Thoracic aorta (tissue), 2 donors: Measurements from ENCODE around the gene ACAD10. TPM values are rescaled to one million over a fixed set of nuclear protein-coding genes. Genes with fewer than 3 reads are reported as not detected.

Experiments
- ATAC-seq: fragments of 150-250 bp; one replicate; pipeline ENCODE4 v1.8.0; 2017; ENCODE audit warnings: low read depth; ENCODE audit not compliant: insufficient number of reproducible peaks, low FRiP score
- DNase-seq: peaks from one replicate; pipeline ENCODE4 v3.0.0-alpha.2; 2020; ENCODE audit warnings: low spot score
- H3K27ac ChIP-seq, 2 donors: fragments of 200-600 bp; sonication (generic); 1 replicate in 1 of 2; 2 replicates in 1 of 2; pipeline ENCODE4 v1.5.1; 2016; ENCODE audit warnings: mild to moderate bottlenecking in 2 of 2, moderate library complexity in 2 of 2
- H3K27me3 ChIP-seq: fragments of 200-600 bp; sonication (generic); replicated peaks from 2 replicates; pipeline ENCODE4 v1.6.0; 2016; ENCODE audit warnings: mild to moderate bottlenecking; ENCODE audit not compliant: insufficient read depth
- H3K36me3 ChIP-seq: fragments of 200-600 bp; sonication (generic); one replicate; pipeline ENCODE4 v1.5.1; 2016
- H3K4me1 ChIP-seq, 2 donors: fragments of 200-600 bp; sonication (generic); 1 replicate in 1 of 2; 2 replicates in 1 of 2; pipeline versions ENCODE4 v1.5.1 to v1.6.0; 2016; ENCODE audit warnings: low read depth in 2 of 2, mild to moderate bottlenecking in 1 of 2; ENCODE audit not compliant: control insufficient read depth in 1 of 2
- H3K4me3 ChIP-seq: fragments of 200-600 bp; sonication (generic); 2 replicates; pipeline ENCODE4 v1.5.1; 2016; ENCODE audit warnings: mild to moderate bottlenecking
- H3K9me3 ChIP-seq: fragments of 200-600 bp; sonication (generic); 2 replicates; pipeline ENCODE4 v1.5.1; 2016
- total RNA-seq, 2 donors: library from RNA; depleted of rRNA; stranded (reverse); fragments of >200 nt; gene quantifications; one replicate each; pipeline versions ENCODE4 v1.1.0 to v1.2.3, GENCODE V29; 2016
- TF ChIP-seq, protein P1 (sequence below): fragments of 200-600 bp; sonication (generic); IDR thresholded peaks from one replicate; pipeline ENCODE4 v1.5.1; 2019; ENCODE audit warnings: antibody characterized with exemption

Gene ACAD10
- total RNA-seq, 2 donors from 2014 or later, result 15.8 to 17.6 TPM

DNA sequence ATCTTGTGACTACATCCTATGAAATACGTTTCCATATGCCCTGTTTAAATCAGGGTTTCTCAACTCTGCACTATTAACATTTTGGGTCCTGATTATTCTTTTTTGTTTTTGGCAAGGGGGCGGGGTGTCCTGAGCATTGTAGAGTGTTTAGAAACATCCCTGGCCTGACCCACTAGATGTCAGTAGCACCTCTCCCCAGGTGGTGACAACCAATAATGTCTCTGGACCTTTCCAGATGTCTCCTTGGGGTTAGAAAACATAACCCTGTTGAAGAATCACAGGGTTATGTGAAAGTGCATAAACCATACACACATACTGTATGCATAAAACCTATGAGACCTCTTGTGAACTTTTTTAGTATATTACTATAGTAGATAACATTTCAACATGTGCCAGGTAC is 1.4 kb downstream of the ACAD10 start:
- Histone ChIP-seq H3K36me3 (no peaks in the 10 kb centered on the region), H3K4me3 (no peak overlapping the region), H3K4me1 (peaks cover 15 to 26% of the 10 kb centered on the region in 2 donors), H3K27me3 (no peaks in the 10 kb centered on the region), H3K27ac (no peak overlapping the region), H3K9me3 (no peaks in the 10 kb centered on the region)
- TF ChIP-seq, protein P1, sequence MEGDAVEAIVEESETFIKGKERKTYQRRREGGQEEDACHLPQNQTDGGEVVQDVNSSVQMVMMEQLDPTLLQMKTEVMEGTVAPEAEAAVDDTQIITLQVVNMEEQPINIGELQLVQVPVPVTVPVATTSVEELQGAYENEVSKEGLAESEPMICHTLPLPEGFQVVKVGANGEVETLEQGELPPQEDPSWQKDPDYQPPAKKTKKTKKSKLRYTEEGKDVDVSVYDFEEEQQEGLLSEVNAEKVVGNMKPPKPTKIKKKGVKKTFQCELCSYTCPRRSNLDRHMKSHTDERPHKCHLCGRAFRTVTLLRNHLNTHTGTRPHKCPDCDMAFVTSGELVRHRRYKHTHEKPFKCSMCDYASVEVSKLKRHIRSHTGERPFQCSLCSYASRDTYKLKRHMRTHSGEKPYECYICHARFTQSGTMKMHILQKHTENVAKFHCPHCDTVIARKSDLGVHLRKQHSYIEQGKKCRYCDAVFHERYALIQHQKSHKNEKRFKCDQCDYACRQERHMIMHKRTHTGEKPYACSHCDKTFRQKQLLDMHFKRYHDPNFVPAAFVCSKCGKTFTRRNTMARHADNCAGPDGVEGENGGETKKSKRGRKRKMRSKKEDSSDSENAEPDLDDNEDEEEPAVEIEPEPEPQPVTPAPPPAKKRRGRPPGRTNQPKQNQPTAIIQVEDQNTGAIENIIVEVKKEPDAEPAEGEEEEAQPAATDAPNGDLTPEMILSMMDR, result no peak
- ATAC-seq (no peak), DNase-seq (no peak)

DNA sequence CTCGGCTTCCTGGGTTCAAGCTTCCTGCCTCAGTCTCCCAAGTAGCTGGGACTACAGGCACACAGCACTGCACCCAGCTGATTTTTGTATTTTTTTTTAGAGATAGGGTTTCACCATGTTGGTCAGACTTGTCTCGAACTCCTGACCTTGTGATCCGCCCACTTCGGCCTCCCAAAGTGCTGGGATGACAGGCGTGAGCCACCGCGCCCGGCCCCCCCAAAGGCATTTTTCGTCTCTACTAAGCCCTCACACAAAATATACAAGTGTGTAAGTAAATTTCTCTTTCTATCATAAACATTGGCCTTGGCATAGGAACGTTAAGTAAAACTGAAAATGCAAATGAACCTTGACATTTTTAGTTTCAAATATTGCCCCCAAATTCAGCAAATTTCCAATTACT is 2.1 kb downstream of the ACAD10 start:
- no peak for ATAC-seq
- no peak overlapping the region for H3K4me3 ChIP-seq
- TF ChIP-seq, protein P1, result no peak
- no peak overlapping the region for H3K27ac ChIP-seq
- peaks cover 5% of the 10 kb centered on the region for H3K36me3 ChIP-seq
- no peaks in the 10 kb centered on the region for H3K9me3 ChIP-seq
- no peaks in the 10 kb centered on the region for H3K27me3 ChIP-seq
- H3K4me1 ChIP-seq, result peaks cover 15 to 26% of the 10 kb centered on the region in 2 donors
- no peak for DNase-seq

DNA sequence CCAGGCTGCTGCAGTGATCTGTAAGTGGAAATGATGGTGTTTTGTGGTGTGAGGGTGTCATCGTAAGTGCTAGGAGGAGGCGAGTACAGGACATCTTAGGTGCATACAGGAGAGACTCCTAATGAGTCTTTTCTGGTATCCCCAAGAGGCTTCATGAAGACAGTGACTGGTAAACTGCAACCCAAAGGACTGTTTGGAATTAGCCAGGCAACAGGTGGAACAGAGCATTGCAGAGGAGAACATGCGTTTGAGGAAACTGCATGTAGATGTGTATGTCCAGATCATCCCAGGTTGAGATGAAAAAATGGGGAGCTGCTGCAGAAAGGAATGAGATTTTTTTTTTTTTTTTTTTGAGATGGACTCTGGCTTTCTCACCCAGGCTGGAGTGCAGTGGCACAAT is 5.4 kb downstream of the ACAD10 start:
- TF ChIP-seq, protein P1, result no peak

DNA sequence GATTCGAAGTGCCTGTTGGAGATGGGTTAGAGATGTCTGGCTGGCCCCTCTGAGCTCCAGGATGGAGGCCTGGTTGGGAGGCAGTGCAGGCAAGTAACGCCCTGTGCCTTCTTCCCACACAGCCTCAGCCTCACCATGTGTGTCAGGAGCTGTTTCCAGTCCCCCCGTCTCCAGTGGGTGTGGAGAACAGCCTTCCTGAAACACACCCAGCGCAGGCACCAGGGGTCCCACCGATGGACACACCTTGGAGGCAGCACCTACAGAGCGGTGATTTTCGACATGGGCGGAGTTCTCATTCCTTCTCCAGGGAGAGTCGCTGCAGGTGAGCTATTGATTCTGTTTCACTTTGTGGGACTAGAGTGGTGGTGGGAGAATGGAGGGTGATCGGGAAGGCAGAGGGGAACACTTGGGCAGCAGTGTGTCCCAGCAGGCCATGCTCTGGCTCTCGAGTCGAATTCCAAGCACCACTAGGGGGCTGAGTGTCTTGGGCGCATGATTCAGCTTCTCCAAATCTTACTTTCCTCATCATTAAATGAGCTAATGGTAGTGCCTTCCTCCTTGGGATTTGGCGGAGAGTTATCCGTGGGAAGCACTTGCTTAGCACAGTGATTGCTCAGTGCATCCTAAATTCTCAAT is 6.8 kb downstream of the ACAD10 start:
- peaks cover 26% of the 10 kb centered on the region for H3K36me3 ChIP-seq
- ATAC-seq, result no peak
- H3K27me3 ChIP-seq, result no peaks in the 10 kb centered on the region
- H3K27ac ChIP-seq, result no peak overlapping the region
- TF ChIP-seq, protein P1, result no peak
- no peaks in the 10 kb centered on the region for H3K9me3 ChIP-seq
- no peaks in the 10 kb centered on the region for H3K4me1 ChIP-seq
- no peak overlapping the region for H3K4me3 ChIP-seq
- no peak for DNase-seq

More for the DNA sequence above, 5.4 kb downstream of the ACAD10 start:
- H3K4me3 ChIP-seq, result no peak overlapping the region
- H3K36me3 ChIP-seq, result peaks cover 26% of the 10 kb centered on the region
- DNase-seq, result no peak
- no peaks in the 10 kb centered on the region for H3K27me3 ChIP-seq
- no peak overlapping the region for H3K27ac ChIP-seq
- H3K9me3 ChIP-seq, result no peaks in the 10 kb centered on the region
- no peak for ATAC-seq
- H3K4me1 ChIP-seq, result peaks cover 6 to 11% of the 10 kb centered on the region in 2 donors

DNA sequence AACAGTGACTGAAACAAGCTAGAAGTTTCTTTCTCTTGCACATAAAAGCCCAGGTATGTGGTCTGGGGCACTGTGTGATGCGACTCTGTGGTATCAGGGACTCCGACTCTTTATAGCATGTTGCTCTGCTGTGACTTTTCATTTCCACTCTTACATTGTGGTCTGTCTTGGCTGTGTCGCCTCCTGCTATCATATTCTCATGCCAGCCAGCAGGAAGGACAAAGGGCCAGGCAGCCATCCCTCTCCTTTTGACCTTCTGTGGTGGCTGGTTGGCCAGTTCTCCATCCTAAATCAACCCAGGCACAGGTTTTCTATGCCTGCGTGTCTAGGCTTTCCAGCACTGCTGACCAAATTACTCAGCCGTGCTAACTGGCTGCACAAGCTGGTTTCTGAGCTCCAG is 8.0 kb downstream of the ACAD10 start:
- ATAC-seq (no peak), DNase-seq (no peak)
- TF ChIP-seq, protein P1, result no peak
- Histone ChIP-seq H3K36me3 (peaks cover 26% of the 10 kb centered on the region), H3K27me3 (no peaks in the 10 kb centered on the region), H3K27ac (no peak overlapping the region), H3K9me3 (no peaks in the 10 kb centered on the region), H3K4me3 (no peak overlapping the region), H3K4me1 (no peaks in the 10 kb centered on the region)
